Lower leg skin (tissue), 3 donors: ENCODE results near the gene LRRC32.

Experiments
- POLR2A ChIP-seq, 2 donors: fragments of 450-650 bp; IDR thresholded peaks; one replicate each; pipeline ENCODE4 v1.6.1; 2016 to 2017; ENCODE audit warnings: antibody characterized with exemption in 2 of 2, mild to moderate bottlenecking in 1 of 2, moderate library complexity in 1 of 2
- TF ChIP-seq, protein P1 (sequence below), 3 donors: fragments of 450-650 bp; IDR thresholded peaks; one replicate each; pipeline ENCODE4 v1.5.1; 2016; ENCODE audit warnings: antibody characterized with exemption in 3 of 3, mild to moderate bottlenecking in 3 of 3, moderate library complexity in 2 of 3

GRCh38 chr11:76700177-76701100, 29.9 kb upstream of the LRRC32 start:
- TF ChIP-seq, protein P1, sequence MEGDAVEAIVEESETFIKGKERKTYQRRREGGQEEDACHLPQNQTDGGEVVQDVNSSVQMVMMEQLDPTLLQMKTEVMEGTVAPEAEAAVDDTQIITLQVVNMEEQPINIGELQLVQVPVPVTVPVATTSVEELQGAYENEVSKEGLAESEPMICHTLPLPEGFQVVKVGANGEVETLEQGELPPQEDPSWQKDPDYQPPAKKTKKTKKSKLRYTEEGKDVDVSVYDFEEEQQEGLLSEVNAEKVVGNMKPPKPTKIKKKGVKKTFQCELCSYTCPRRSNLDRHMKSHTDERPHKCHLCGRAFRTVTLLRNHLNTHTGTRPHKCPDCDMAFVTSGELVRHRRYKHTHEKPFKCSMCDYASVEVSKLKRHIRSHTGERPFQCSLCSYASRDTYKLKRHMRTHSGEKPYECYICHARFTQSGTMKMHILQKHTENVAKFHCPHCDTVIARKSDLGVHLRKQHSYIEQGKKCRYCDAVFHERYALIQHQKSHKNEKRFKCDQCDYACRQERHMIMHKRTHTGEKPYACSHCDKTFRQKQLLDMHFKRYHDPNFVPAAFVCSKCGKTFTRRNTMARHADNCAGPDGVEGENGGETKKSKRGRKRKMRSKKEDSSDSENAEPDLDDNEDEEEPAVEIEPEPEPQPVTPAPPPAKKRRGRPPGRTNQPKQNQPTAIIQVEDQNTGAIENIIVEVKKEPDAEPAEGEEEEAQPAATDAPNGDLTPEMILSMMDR (IDR thresholded peaks at IDR 0.05), result no peak
- TF ChIP-seq POLR2A (IDR thresholded peaks at IDR 0.05), result no peak
